ENCODE results near the gene P2RX1.

The P2RX1 gene

GRCh38 chr17:3867606-3868005 is 48.7 kb downstream of the P2RX1 start:
- ChIA-PET POLR2A (no interaction called here), CTCF (interaction anchor here (7.0 to 8.6 kb wide), 2 partner anchors 10 to 20 kb away, joined by 65 to 172 read pairs; partner anchors contain the start of gene NCBP3)
- TF ChIP-seq CTCF (IDR thresholded peaks at IDR 0.05; ENCODE audit: insufficient read depth, low read length, missing control alignments): no peak

GRCh38 chr17:3867106-3867505 is 49.2 kb downstream of the P2RX1 start:
- H3K4me3 ChIP-seq (ENCODE audit: low read depth, low read length): no peak overlapping the region
- TF ChIP-seq CTCF (IDR thresholded peaks at IDR 0.05; ENCODE audit: insufficient read depth, low read length, missing control alignments): no peak
- CTCF ChIA-PET: interaction anchor here (1.0 to 8.6 kb wide), 3 partner anchors 11 to 23 kb away, joined by 3 to 172 read pairs (median 65); partner anchors contain the start of gene NCBP3
- POLR2A ChIA-PET: no interaction called here
- DNase-seq (ENCODE audit: low read depth, low spot score): no peak

More at GRCh38 chr17:3867606-3868005, 48.7 kb downstream of the P2RX1 start:
- no peak overlapping the region for H3K4me3 ChIP-seq (ENCODE audit: low read depth, low read length)
- DNase-seq (ENCODE audit: low read depth, low spot score): no peak

- no peak overlapping the region for H3K4me3 ChIP-seq (ENCODE audit: low read depth, low read length)
- no peak for DNase-seq (ENCODE audit: low read depth, low spot score)
- ChIA-PET CTCF (interaction anchor here (1.0 to 8.6 kb wide), 4 partner anchors 11 to 47 kb away, joined by 3 to 172 read pairs (median 37); partner anchors contain the start of gene NCBP3), POLR2A (no interaction called here)
- TF ChIP-seq CTCF (IDR thresholded peaks at IDR 0.05; ENCODE audit: insufficient read depth, low read length, missing control alignments): no peak
Measured at GRCh38 chr17:3866276-3866675, 50.0 kb downstream of the P2RX1 start.

GRCh38 chr17:3865176-3865575 is 51.1 kb downstream of the P2RX1 start:
- no peak for TF ChIP-seq CTCF (IDR thresholded peaks at IDR 0.05; ENCODE audit: insufficient read depth, low read length, missing control alignments)
- POLR2A ChIA-PET: no interaction called here
- H3K4me3 ChIP-seq (ENCODE audit: low read depth, low read length): no peak overlapping the region
- CTCF ChIA-PET: interaction anchor here (0.8 to 8.6 kb wide), 13 partner anchors 8 to 209 kb away, joined by 3 to 172 read pairs (median 9); partner anchors contain the start of gene NCBP3
- no peak for DNase-seq (ENCODE audit: low read depth, low spot score)

GRCh38 chr17:3864534-3864933 is 51.7 kb downstream of the P2RX1 start:
- no peak overlapping the region for H3K4me3 ChIP-seq (ENCODE audit: low read depth, low read length)
- no peak for TF ChIP-seq CTCF (IDR thresholded peaks at IDR 0.05; ENCODE audit: insufficient read depth, low read length, missing control alignments)
- POLR2A ChIA-PET: no interaction called here
- DNase-seq (ENCODE audit: low read depth, low spot score): no peak
- CTCF ChIA-PET: interaction anchor here (0.8 to 8.6 kb wide), 13 partner anchors 8 to 209 kb away, joined by 3 to 172 read pairs (median 9); partner anchors contain the start of gene NCBP3

DNA sequence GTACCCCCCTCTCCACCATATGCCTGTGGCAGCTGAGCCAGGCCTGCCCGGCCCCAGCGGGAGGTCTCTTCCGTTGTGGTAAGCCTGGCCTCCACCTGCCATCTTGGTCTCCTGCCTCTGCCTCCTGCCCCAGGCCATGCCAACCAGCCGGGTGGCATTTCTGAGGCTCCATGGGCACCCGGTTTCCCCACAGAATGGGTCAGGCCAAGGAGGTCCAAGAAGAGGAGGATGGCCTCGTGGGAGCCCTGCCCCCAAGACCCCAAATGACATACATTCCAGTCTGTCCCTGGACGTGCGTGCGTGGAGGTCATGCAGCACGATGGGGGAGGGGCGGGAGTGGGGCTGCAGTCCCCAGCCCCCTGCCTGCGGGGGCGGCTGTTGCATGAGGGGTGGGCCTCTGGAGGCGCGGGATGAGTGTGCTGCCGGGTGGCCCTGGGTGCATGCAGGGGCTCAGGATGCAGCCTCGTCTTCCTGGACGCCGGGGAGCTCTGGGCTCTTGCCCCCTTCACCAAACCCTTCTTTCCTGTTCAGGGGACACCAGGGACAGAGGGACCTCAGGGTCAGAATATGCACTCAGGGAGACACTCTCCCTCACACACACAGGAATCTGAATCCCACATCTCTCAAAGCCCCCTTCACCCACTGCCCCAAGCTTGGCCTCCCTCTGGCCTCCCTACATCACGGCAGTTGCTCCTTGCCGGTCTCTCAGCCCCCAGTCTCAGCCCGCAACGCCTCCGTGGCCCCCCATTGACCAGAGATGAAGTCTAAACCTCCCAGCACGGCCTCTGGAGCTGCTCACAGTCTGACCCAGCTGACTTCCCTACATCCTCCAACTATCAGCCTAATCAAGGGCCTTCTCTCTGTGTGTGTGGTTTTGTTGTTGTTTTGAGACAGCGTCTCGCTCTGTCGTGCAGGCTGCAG is 54.2 kb downstream of the P2RX1 start:
- no peak for DNase-seq (ENCODE audit: low read depth, low spot score)
- H3K4me3 ChIP-seq (ENCODE audit: low read depth, low read length): no peak overlapping the region
- POLR2A ChIA-PET: interaction anchor here (0.6 kb wide), 1 partner anchor 29 kb away, joined by 3 read pairs; no protein-coding TSS in a partner anchor
- CTCF ChIA-PET: interaction anchor here (1.0 to 8.6 kb wide), 8 partner anchors 14 to 143 kb away, joined by 3 to 172 read pairs (median 18); partner anchors contain the start of gene NCBP3
- TF ChIP-seq CTCF (IDR thresholded peaks at IDR 0.05; ENCODE audit: insufficient read depth, low read length, missing control alignments): no peak
